HepG2 (cell line): ENCODE data around the gene CTRL. TPM values are rescaled to one million over a fixed set of nuclear protein-coding genes. Genes with fewer than 3 reads are reported as not detected.
A peak's percentile ranks its signal among the peaks of the same experiment; 100 is the strongest.

ENCODE experiments used
- ATAC-seq: fragments of 200-7000 bp; cut with Tn5 transposase; 3 replicates; pipeline ENCODE4 v1.9.1; 2020; ENCODE audit warnings: mild to moderate bottlenecking, moderate library complexity
- BruUV-seq: library from RNA; stranded (reverse); fragments of 400-500 nt; replicated peaks from 2 replicates; lab custom pipeline; 2021; lab: Mats Ljungman, UMichigan
- CTCF ChIA-PET: fragments of 300-600 bp; formaldehyde crosslinking; extraction: SDS; loops from one replicate; lab custom pipeline; 2021; ENCODE audit warnings: low total read pairs, inconsistent platforms, low intra/inter-chr PET ratio; lab: Yijun Ruan, JAX
- POLR2A ChIA-PET: fragments of 350-600 bp; sonication (Branson Sonifier 250); formaldehyde crosslinking; loops from one replicate; lab custom pipeline; 2020; ENCODE audit warnings: antibody characterized with exemption, inconsistent platforms; lab: Yijun Ruan, JAX
- DNase-seq: peaks from one replicate; pipeline ENCODE4 v3.0.0-alpha.2; 2015; ENCODE audit warnings: low spot score
- FAIRE-seq: peaks from 3 replicates; lab custom pipeline; 2011; peaks lifted over from hg19 to GRCh38; lab: Jason Lieb, UNC
- H2AFZ ChIP-seq: one replicate; pipeline ENCODE4 v1.6.1; 2011; ENCODE audit warnings: low read length, inconsistent platforms
- H3K27ac ChIP-seq: fragments of 300-600 bp; 3 replicates; pipeline ENCODE4 v1.8.0; 2011; ENCODE audit warnings: mixed run types, mild to moderate bottlenecking, mixed read lengths, low read length, inconsistent platforms; ENCODE audit not compliant: insufficient read depth; ENCODE audit errors: extremely low read length
- H3K27me3 ChIP-seq, 2 experiments: fragments of 200-600 bp in 1 of 2; 2 replicates in 1 of 2; 3 replicates in 1 of 2; pipeline versions ENCODE4 v1.6.0 to v1.8.0; 2011; ENCODE audit warnings: low read length in 2 of 2, mild to moderate bottlenecking in 2 of 2, moderate library complexity in 2 of 2, inconsistent platforms in 1 of 2; ENCODE audit not compliant: insufficient read depth in 2 of 2, control insufficient read depth in 1 of 2
- H3K36me3 ChIP-seq, 2 experiments: fragments of 200-600 bp in 1 of 2; replicated peaks in 1 of 2; 2 replicates in 1 of 2; 3 replicates in 1 of 2; pipeline versions ENCODE4 v1.5.1 to v1.8.0; 2011; ENCODE audit warnings: low read length in 2 of 2, inconsistent platforms in 1 of 2; ENCODE audit not compliant: insufficient read depth in 2 of 2, control insufficient read depth in 1 of 2
- H3K4me1 ChIP-seq: 2 replicates; pipeline ENCODE4 v1.5.1; 2012; ENCODE audit warnings: low read length, inconsistent platforms; ENCODE audit not compliant: insufficient read depth
- H3K4me2 ChIP-seq: 2 replicates; pipeline ENCODE4 v1.6.0; 2011; ENCODE audit warnings: low read depth, low read length, inconsistent platforms
- H3K4me3 ChIP-seq, 3 experiments: fragments of 200-600 bp in 1 of 3; sonication (generic), shearing (Covaris generic) in 1 of 3; replicated peaks in 1 of 3; 2 replicates each; pipeline ENCODE4 v1.5.1; 2011 to 2016; ENCODE audit warnings: low read length in 3 of 3, inconsistent platforms in 2 of 3, low read depth in 2 of 3, mild to moderate bottlenecking in 2 of 3, control low read depth in 1 of 3, mixed read lengths in 1 of 3; ENCODE audit not compliant: insufficient read depth in 1 of 3
- H3K79me2 ChIP-seq: one replicate; pipeline ENCODE4 v1.6.1; 2011; ENCODE audit warnings: low read length, inconsistent platforms; ENCODE audit not compliant: insufficient read depth
- H3K9ac ChIP-seq: 2 replicates; pipeline ENCODE4 v1.6.0; 2011; ENCODE audit warnings: mild to moderate bottlenecking, low read depth, low read length, inconsistent platforms; ENCODE audit not compliant: insufficient read depth
- H3K9me3 ChIP-seq: 2 replicates; pipeline ENCODE4 v1.5.1; 2012; ENCODE audit warnings: mild to moderate bottlenecking, low read length
- H4K20me1 ChIP-seq: 2 replicates; pipeline ENCODE4 v1.6.0; 2011; ENCODE audit warnings: inconsistent platforms, mild to moderate bottlenecking, low read length, moderate library complexity; ENCODE audit not compliant: insufficient read depth
- HHEX ChIP-seq: IDR thresholded peaks from 2 replicates; pipeline ENCODE4 v1.6.1; 2016; ENCODE audit warnings: control low read depth
- HMG20A ChIP-seq: IDR thresholded peaks from 2 replicates; pipeline ENCODE4 v1.6.1; 2016; ENCODE audit warnings: borderline replicate concordance
- HNF4A ChIP-seq: sonication (generic); formaldehyde crosslinking; IDR thresholded peaks from 2 replicates; pipeline ENCODE4 v1.4.0; 2020; ENCODE audit warnings: missing genetic modification reagents
- ISL2 ChIP-seq: sonication (generic); formaldehyde crosslinking; IDR thresholded peaks from 2 replicates; pipeline ENCODE4 v1.5.0; 2020; ENCODE audit warnings: missing genetic modification reagents
- REL ChIP-seq: sonication (generic); formaldehyde crosslinking; conservative IDR thresholded peaks from 2 replicates; pipeline ENCODE4 v1.8.0; 2022; ENCODE audit warnings: mild to moderate bottlenecking, missing genetic modification reagents, moderate library complexity
- RXRA ChIP-seq: sonication (generic); formaldehyde crosslinking; IDR thresholded peaks from 2 replicates; pipeline ENCODE4 v1.5.1; 2020; ENCODE audit warnings: missing genetic modification reagents
- SYNCRIP ChIP-seq: fragments of 200-400 bp; formaldehyde crosslinking; IDR thresholded peaks from 2 replicates; pipeline ENCODE4 v1.6.1; 2018; ENCODE audit warnings: mild to moderate bottlenecking, low read depth, low read length; ENCODE audit not compliant: insufficient read depth
- ZNF12 ChIP-seq: sonication (generic); formaldehyde crosslinking; IDR thresholded peaks from 2 replicates; pipeline ENCODE4 v1.5.0; 2020; ENCODE audit warnings: missing genetic modification reagents
- ZNF572 ChIP-seq: sonication (generic); formaldehyde crosslinking; IDR thresholded peaks from 2 replicates; pipeline ENCODE4 v1.5.1; 2020; ENCODE audit warnings: mild to moderate bottlenecking, missing genetic modification reagents
- ZNF619 ChIP-seq: sonication (generic); formaldehyde crosslinking; IDR thresholded peaks from 2 replicates; pipeline ENCODE4 v1.4.0; 2020; ENCODE audit warnings: mild to moderate bottlenecking, missing genetic modification reagents
- ZNF75D ChIP-seq: sonication (generic); formaldehyde crosslinking; IDR thresholded peaks from 2 replicates; pipeline ENCODE4 v1.8.1; 2023; ENCODE audit warnings: missing genetic modification reagents, mild to moderate bottlenecking, borderline replicate concordance
- ZNF766 ChIP-seq: sonication (generic); formaldehyde crosslinking; IDR thresholded peaks from 2 replicates; pipeline ENCODE4 v1.5.0; 2020; ENCODE audit warnings: missing genetic modification reagents, borderline replicate concordance
- WGBS: methylation state at CpG from one replicate; pipeline ENCODE4 v1.1.6; 2017; ENCODE audit warnings: low lambda C conversion rate; 5-methylcytosine and 5-hydroxymethylcytosine counted together
- in situ Hi-C: cut with HindIII; loops from 2 replicates; pipeline ENCODE4 v1.10.0; 2017; ENCODE audit warnings: low pct_unique_long_range_greater_than_20kb; ENCODE audit not compliant: extremely low pct_ligation_motif_present
- intact Hi-C: fragments of 100-400 bp; cut with micrococcal nuclease; formaldehyde crosslinking; loops from one replicate; pipeline ENCODE4 v1.10.0; 2022; ENCODE audit not compliant: unreplicated experiment
- polyA plus RNA-seq, 8 experiments: library from polyadenylated mRNA; depleted of rRNA in 3 of 8; stranded (reverse) in 7 of 8; unstranded in 1 of 8; fragments of >200 nt; fragmentation: Illumina TruSeq in 4 of 8; extraction: Trizol in 4 of 8; gene quantifications; 2 replicates each; pipeline versions ENCODE4 v1.2.1 to v1.2.3, GENCODE V29; 2011 to 2016; ENCODE audit warnings: low read depth in 4 of 8, missing spikeins in 1 of 8, mixed read lengths in 1 of 8; ENCODE audit not compliant: insufficient read depth in 1 of 8
- total RNA-seq, 5 experiments: library from RNA; depleted of rRNA; stranded (reverse); fragments of >200 nt; fragmentation: Illumina TruSeq; extraction: Trizol; gene quantifications; 2 replicates each; pipeline ENCODE4 v1.2.3, GENCODE V29; 2016; ENCODE audit warnings: low read depth in 1 of 5
- TF ChIP-seq, protein P1 (sequence below): sonication (generic); formaldehyde crosslinking; IDR thresholded peaks from 2 replicates; pipeline ENCODE4 v1.8.1; 2023; ENCODE audit warnings: mild to moderate bottlenecking, missing genetic modification reagents
- TF ChIP-seq, protein P2 (sequence below): sonication (generic); formaldehyde crosslinking; IDR thresholded peaks from 2 replicates; pipeline ENCODE4 v1.5.0; 2020; ENCODE audit warnings: mild to moderate bottlenecking, missing genetic modification reagents, moderate library complexity
- TF ChIP-seq, protein P3 (sequence below): sonication (generic); formaldehyde crosslinking; IDR thresholded peaks from 2 replicates; pipeline ENCODE4 v1.5.1; 2020; ENCODE audit warnings: mild to moderate bottlenecking, moderate library complexity, missing genetic modification reagents
- TF ChIP-seq, protein P4 (sequence below): sonication (generic); formaldehyde crosslinking; IDR thresholded peaks from 2 replicates; pipeline ENCODE4 v1.8.0; 2022; ENCODE audit warnings: low read depth, missing genetic modification reagents

CTRL gene
- total and polyA plus RNA-seq, 2 of the 13 experiments (the other 11 are each of a cell fraction or from before 2014, with no cell fraction given) = 1.9 to 2.7 TPM

DNA sequence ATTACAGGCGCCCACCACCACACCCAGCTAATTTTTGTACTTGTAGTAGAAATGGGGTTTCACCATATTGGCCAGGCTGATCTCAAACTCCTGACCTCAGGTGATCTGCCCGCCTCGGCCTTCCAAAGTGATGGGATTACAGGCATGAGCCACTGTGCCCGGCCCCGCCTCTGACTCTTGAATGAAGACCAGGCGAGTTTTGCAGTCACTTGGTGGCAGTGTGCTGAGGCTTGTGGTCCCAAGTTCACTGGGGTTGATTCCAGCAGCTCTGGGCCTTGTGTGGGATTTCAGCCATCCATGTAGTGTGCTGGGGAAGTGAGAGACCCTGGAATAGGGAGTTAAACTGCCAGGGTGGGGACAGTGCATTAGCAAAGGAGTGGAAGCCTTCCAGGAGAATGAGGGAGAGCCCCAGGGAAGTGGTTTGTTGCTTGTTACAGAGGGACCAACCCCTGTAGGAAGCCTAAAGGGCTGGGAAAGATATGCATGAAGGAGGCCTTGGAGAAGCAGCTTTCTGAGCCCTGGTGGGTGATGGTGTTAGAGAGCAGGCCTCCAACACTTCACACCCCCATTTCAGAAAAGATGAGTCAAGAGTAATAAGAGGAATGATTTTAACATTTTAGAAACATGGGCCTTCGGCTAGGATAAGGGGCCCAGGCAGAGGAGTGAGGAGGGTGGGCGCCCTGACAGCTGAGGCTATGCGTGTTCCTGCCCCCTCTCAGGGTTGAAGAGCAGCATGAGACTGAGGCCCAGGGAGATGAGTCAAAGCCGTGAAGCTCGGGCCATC is 24.1 kb downstream of the CTRL start (continued):
- TF ChIP-seq, protein P1, sequence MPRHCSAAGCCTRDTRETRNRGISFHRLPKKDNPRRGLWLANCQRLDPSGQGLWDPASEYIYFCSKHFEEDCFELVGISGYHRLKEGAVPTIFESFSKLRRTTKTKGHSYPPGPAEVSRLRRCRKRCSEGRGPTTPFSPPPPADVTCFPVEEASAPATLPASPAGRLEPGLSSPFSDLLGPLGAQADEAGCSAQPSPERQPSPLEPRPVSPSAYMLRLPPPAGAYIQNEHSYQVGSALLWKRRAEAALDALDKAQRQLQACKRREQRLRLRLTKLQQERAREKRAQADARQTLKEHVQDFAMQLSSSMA = 0 out of 2 replicates have a peak, but pooled peaks have one; percentile 32
- TF ChIP-seq HNF4A (CRISPR knock-in tag) (peak; percentile 48; the same call in 1 of the 2 replicates), HMG20A (CRISPR knock-in tag) (no peak), ZNF572 (CRISPR knock-in tag) (peak; percentile 6; the same call in 1 of the 2 replicates), ZNF619 (CRISPR knock-in tag) (0 out of 2 replicates have a peak, but pooled peaks have one; percentile 20), RXRA (CRISPR knock-in tag) (peak; percentile 19; the same call in 1 of the 2 replicates), REL (no peak)
- TF ChIP-seq, protein P2, sequence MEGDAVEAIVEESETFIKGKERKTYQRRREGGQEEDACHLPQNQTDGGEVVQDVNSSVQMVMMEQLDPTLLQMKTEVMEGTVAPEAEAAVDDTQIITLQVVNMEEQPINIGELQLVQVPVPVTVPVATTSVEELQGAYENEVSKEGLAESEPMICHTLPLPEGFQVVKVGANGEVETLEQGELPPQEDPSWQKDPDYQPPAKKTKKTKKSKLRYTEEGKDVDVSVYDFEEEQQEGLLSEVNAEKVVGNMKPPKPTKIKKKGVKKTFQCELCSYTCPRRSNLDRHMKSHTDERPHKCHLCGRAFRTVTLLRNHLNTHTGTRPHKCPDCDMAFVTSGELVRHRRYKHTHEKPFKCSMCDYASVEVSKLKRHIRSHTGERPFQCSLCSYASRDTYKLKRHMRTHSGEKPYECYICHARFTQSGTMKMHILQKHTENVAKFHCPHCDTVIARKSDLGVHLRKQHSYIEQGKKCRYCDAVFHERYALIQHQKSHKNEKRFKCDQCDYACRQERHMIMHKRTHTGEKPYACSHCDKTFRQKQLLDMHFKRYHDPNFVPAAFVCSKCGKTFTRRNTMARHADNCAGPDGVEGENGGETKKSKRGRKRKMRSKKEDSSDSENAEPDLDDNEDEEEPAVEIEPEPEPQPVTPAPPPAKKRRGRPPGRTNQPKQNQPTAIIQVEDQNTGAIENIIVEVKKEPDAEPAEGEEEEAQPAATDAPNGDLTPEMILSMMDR (CRISPR knock-in tag) = peak; percentile 67

DNA sequence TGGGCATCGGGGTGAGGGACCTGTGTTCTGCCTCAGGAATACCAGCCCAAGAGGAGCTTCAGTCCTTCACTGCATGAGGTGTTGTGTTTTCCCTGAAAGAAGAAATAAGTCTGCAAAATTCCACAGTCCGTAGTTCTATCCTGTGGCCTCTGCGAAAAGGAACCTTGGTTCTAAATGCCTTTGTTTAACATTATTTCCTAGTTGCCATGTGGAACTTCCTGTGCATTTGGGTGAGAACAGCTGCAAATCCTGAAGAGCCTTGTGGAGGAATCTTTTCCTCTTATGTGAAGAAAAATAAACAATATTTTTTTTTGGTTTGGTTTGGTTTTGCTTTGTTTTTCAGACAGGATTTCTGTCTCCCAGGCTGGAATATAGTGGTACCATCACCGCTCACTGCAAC is 28.8 kb downstream of the CTRL start:
- H3K27ac ChIP-seq = peak overlapping the region; percentile 36
- in situ Hi-C loops = no loop called here
- no peak overlapping the region for H3K4me3 ChIP-seq
- WGBS = 95% methylated on average over 4 of the region's 4 CpGs
- DNase-seq = no peak
- peak; percentile 30 for FAIRE-seq
- H3K9ac ChIP-seq = no peak overlapping the region
- H2AFZ ChIP-seq = no peak overlapping the region
- peaks cover 12% of the 10 kb centered on the region for H4K20me1 ChIP-seq
- no peak overlapping the region for H3K4me2 ChIP-seq
- peaks cover 5% of the 10 kb centered on the region for H3K79me2 ChIP-seq
- H3K27me3 ChIP-seq = no peaks in the 10 kb centered on the region
- TSS peak; percentile 11 for BruUV-seq
- POLR2A ChIA-PET = no interaction called here
- CTCF ChIA-PET = no interaction called here
- H3K9me3 ChIP-seq = no peaks in the 10 kb centered on the region
- intact Hi-C loops = no loop called here
- peaks cover 43% of the 10 kb centered on the region for H3K4me1 ChIP-seq
- no peak for ATAC-seq
- H3K36me3 ChIP-seq = peaks cover 3 to 13% of the 10 kb centered on the region in 2 experiments; a peak in 4 of 5 replicates
- TF ChIP-seq ZNF12 (CRISPR knock-in tag) = no peak
- TF ChIP-seq, protein P3, sequence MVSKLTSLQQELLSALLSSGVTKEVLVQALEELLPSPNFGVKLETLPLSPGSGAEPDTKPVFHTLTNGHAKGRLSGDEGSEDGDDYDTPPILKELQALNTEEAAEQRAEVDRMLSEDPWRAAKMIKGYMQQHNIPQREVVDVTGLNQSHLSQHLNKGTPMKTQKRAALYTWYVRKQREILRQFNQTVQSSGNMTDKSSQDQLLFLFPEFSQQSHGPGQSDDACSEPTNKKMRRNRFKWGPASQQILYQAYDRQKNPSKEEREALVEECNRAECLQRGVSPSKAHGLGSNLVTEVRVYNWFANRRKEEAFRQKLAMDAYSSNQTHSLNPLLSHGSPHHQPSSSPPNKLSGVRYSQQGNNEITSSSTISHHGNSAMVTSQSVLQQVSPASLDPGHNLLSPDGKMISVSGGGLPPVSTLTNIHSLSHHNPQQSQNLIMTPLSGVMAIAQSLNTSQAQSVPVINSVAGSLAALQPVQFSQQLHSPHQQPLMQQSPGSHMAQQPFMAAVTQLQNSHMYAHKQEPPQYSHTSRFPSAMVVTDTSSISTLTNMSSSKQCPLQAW (CRISPR knock-in tag) = no peak
- no peak for TF ChIP-seq HHEX (CRISPR knock-in tag)
- no peak for TF ChIP-seq ZNF766 (CRISPR knock-in tag)
- no peak for TF ChIP-seq ZNF75D (CRISPR knock-in tag)
- no peak for TF ChIP-seq SYNCRIP
- no peak for TF ChIP-seq ISL2 (CRISPR knock-in tag)
- TF ChIP-seq, protein P4, sequence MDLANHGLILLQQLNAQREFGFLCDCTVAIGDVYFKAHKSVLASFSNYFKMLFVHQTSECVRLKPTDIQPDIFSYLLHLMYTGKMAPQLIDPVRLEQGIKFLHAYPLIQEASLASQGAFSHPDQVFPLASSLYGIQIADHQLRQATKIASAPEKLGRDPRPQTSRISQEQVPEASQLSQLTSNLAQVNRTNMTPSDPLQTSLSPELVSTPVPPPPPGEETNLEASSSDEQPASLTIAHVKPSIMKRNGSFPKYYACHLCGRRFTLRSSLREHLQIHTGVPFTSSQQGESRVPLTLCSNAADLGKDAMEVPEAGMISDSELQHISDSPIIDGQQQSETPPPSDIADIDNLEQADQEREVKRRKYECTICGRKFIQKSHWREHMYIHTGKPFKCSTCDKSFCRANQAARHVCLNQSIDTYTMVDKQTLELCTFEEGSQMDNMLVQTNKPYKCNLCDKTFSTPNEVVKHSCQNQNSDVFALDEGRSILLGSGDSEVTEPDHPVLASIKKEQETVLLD (CRISPR knock-in tag) = no peak
